GM12878 (cell line): Measurements from ENCODE around the gene TMEM161B.

Experiments
- EZH2 ChIP-seq: IDR thresholded peaks from 2 replicates; pipeline ENCODE4 v1.6.1; 2012; ENCODE audit warnings: low read depth, mild to moderate bottlenecking, control low read depth, inconsistent platforms, low read length, borderline replicate concordance; ENCODE audit not compliant: control insufficient read depth
- NFIC ChIP-seq: IDR thresholded peaks from 2 replicates; pipeline ENCODE4 v1.6.1; 2012; ENCODE audit warnings: low read depth, mild to moderate bottlenecking, inconsistent platforms, low read length, moderate library complexity

DNA sequence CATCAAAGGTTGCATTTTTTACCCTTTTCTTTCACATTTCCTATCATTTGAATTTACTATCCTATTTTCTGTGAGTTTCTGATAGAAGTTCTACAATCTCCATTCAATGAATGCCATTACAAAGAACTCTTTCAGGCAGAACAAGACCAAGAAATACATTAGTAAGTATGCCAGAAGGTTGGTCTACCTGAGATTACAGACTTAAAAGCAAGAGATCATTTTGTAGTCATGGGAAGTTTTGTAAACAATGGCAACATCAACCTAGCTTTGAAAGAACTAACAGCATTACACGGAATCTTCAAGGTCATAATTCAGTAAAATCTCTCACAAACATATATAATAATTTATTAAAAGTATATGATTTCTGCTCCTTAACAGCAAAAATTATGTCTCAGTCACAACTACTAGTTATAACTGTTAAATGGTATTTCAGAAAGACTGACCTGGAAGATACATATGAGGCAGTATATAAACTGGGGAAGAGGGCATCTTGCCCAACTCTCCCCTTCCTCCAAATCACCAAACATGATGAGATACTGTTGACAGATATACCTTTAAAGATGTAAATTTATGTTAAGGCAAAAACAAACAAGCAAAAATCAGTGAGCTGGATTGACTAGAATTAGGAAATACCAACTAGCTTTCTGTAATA lies 23.3 kb downstream of the TMEM161B start:
- TF ChIP-seq EZH2 (no peak), NFIC (no peak)
